Effector CD8-positive, alpha-beta T cell (primary cell): Measurements from ENCODE around the gene ASPSCR1.
A peak's percentile ranks its signal among the peaks of the same experiment; 100 is the strongest.

Experiments used
- DNase-seq: peaks from one replicate; lab custom pipeline; 2025; lab: John Stamatoyannopoulos, UW

ASPSCR1 gene

DNA sequence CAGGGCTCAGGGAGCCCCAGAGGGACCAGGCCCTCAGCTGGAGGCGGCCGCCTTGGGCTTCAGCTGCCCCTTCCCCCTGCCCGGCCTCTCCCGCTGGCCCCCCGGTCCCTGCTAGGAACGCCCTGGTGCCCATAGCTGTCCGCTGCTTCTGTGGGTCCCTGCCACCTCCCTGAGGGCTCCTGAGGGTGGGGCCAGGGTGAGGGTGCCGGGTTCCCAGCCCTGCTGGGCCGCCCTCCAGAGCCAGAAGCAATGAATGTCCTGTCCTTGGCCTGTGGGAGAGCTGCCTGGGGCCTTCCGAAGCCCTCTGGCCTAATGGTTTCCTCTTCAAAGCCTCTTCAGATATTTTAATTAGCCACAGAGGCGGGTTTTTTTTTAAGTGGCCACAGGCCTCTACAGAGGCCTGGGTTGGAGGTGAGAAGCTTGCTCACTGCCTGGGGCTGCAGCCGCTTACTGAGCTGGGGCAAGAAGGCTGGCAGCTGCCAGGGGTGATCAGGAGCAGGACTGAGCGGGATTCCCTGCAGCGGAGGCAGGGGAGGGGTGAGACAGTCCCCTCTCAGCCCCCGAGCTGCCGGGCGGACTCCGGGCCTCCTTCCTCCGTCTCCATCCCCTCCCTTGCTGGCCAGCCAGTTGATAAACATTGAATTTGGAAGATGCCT is 35.3 kb downstream of the ASPSCR1 start:
- no peak for DNase-seq

DNA sequence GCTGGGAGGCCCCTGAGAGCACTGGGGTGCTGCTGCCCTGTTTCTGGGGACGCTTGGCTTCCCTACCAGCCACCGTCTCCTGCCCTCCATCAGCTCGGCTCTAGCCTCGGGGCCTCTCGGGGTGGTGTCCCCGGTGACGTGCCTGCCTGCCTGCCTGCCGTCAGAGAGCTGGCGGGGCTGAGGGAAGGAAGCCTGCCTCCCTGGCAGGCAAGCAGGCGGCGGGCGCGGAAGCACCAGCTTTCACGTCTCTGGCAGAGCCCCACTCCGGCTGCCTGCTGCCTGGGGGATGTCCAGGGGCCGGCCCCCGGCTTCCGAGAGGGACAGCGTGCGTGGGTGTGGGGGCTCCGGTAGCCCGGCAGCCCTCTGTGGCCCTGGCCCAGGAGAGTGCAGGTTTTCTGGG is 35.9 kb downstream of the ASPSCR1 start:
- DNase-seq: no peak

DNA sequence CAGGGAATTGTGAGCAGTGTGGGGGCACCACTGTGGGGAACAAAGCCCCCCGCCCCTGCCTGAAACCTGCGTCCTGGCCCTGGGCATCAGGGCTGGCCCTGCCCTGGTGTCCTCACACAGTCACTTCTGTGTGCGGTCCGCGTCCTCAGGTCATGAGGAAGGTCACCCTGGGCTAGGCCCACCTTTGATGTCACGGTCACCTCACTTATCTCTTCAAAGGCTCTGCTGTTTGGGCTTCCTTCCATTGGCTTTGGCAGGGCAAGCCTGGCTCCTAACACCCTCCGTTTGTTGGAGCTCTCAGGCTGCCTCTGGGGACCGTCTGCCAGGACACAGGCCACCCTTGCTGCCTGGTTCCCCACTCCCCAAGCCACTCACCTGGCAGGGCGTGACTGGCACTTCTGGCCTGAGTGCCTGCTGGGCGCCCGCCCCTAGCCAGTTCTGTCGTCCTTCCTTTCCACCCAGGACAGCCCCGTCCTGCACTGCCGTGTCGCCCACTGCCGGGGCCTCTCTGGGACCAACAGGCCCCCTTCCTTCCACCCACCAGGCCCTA is 36.4 kb downstream of the ASPSCR1 start:
- no peak for DNase-seq

DNA sequence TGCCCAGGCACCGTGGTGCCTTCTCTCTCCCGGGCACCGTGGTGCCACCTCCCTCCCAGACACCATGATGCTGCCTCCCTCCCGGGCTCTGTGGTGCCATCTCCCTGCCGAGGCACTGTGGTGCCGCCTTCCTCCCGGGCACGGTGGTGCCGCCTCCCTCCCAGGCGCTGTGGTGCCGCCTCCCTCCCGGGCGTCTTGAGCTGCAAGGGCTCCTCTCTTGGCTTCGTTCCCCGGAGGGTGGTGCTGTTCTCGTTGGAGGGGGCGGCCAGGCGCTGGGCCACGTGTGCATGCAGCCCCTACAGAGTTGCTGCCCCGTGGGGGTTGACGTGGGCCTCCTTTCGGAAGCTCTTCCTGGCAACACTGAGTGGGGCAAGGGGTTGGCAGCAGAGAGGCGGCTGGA is 37.0 kb downstream of the ASPSCR1 start:
- no peak for DNase-seq

DNA sequence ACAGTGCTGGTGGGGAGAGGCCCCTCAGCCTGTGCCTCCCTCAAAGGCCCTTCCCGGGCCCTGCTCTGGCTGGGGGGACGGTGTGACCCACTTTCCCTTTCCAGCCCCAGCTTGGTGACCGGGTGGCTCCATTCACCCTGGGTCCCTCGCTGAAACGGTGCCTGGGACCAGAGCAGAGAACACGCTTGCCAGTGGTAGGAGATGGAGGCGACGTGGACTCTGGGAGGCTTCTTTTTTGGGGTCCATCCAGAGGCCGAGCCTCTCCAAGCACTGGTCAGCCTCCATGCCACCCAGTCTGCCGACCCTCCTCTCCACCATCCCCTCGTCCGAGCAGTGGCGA is 37.5 kb downstream of the ASPSCR1 start:
- DNase-seq: no peak

DNA sequence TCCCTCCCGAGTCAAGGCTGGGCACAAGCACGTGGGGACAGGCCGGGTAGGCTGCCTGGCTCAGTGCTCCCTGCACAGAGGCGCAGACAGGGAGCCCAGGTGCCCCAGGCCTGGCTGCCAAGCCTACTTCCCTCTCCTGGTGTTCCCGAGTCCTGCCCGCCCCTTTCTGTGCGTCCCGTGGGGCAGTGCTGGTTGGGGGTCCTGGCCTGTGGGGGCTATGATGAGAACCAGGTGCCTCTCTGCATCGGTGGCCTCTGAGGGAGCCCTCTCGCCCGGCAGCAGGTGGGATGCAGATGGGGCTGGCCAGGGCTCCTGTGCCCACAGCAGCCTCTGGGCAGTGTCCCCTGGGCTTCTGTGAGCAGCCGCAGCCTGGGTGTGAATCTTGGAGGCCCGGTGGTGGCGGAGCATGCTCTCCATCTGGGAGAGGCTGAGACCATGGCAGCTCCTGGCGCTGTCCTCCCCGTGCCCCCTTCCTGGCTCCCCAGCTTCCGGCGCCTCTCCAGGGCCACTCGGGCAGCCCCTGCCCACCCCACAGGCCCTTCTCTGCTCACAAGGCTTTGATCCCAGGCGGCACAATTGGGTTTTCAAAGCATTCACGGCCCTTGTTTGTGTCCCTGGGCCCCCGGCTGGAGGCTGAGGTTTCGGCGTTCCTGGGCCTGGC is 38.0 kb downstream of the ASPSCR1 start:
- no peak for DNase-seq

DNA sequence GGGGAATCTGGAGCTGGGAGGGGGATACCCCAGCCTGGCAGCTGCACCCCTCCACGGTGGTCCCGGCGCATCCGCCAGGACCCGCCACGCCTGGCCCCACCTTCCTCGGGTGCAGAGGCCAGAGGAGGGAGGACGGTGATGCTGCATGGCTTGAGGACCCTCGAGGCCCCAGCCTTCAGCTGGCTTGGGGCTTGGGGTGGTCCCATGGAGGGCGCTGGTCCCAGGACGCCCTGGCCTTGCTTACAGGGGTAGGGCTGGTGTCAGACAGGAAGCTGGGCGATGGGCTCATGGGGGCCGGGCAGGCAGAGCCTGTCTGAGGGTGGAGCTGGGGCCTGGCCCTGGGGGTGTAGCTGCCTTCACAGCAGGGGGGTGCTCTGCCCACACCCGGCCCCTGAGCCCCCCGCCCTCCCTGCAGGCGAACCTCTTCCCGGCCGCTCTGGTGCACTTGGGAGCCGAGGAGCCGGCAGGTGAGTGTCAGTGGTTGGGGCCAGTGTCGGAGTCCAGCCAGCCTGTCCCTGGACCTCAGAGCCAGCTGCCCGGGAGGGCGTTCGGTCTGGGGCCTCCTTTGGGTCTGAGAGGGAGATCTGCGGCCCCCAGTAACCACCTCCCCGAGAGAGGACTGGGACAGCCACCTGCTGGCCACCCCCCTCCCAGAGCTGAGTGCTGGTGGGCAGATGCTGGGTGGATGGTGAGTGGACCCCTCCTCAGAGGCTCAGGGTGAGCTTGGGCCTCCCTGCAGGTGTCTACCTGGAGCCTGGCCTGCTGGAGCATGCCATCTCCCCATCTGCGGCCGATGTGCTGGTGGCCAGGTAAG is 38.8 kb downstream of the ASPSCR1 start:
- no peak for DNase-seq

DNA sequence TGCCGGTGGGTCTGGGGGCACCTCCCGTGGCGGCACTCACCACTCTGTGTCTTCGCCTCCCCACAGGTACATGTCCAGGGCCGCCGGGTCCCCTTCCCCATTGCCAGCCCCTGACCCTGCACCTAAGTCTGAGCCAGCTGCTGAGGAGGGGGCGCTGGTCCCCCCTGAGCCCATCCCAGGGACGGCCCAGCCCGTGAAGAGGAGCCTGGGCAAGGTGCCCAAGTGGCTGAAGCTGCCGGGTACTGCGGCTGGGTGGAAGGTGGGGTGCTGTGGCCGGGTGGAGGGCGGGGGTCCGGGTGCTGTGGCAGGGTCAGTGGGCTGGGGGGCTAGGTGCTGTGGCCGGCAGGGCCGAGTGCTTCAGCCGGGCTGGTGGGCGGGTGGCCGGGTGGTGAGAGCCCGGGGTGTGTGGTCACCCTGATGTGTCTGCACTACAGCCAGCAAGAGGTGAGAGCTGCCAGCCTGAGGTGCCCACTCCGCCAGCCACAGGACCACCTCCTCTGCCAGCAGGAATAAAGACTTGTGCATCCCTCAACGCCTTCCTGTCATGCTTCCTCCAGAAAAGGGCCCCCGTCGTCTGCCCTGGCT is 39.5 kb downstream of the ASPSCR1 start:
- DNase-seq: no peak

DNA sequence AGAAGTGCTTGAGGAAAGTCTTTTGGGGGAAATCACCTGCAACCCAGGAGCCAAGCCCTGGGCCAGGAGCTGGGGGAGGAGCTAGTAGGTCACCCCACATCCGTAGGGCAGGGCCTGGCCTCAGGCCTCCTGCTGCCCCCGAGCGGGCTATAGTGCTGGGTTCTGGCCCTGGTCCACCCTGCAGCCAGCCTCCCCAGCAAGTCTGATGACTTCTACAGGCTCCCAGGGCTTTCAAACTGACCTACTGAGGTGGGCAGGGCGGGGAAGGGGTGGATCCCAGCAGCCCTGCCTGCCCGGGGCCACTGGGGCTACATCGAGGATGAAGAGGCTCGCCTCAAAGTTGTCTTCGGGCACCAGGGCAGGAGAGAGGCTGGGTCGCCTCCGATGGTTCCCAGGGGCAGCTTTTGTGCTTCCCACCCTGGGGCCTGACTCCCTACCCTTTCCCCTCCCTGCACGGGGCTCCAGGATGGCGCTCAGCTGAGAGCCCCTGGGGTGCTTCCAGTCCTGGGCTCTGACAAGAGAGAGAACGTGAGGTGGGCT is 40.3 kb downstream of the ASPSCR1 start:
- DNase-seq: no peak

DNA sequence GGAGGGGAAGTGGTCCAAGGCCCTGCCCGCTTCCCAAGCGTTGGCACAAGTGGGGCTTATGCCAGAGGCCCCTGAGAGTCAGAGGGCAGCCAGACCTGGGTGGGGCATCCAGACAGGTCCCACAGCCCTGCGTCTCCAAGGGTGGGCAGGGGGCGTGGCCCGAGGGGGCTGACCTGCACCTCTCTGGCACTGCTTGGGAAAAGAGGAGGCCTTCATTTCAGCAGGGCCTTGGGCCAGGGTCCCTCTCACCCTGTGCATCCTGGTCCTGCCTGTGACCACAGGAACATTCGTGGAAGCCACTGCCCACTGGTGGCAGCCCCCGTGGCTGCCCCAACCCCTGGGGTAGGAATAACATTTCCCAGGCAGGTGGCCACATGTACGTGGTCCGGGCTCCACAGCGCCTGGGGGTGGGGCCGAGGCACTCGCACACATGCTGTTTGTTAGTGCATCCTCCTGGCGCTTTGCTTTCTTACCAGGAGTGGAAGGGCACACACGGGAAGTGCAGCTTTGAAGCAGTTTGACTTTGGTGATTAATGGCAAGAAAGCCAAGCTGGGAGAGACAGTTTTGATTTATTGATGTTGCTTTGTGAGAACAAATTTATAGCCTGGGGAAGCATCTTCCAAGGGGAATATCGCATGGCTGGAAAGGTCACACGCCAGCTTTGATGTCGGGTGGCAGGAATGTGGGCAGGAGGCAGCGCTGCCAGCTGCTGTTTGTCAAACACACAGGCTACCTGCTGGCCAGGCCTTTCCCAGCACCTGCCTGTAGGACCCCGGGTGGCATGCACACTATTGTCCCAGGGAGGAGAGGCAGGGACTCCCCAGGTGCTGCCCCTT is 40.9 kb downstream of the ASPSCR1 start:
- DNase-seq: no peak

DNA sequence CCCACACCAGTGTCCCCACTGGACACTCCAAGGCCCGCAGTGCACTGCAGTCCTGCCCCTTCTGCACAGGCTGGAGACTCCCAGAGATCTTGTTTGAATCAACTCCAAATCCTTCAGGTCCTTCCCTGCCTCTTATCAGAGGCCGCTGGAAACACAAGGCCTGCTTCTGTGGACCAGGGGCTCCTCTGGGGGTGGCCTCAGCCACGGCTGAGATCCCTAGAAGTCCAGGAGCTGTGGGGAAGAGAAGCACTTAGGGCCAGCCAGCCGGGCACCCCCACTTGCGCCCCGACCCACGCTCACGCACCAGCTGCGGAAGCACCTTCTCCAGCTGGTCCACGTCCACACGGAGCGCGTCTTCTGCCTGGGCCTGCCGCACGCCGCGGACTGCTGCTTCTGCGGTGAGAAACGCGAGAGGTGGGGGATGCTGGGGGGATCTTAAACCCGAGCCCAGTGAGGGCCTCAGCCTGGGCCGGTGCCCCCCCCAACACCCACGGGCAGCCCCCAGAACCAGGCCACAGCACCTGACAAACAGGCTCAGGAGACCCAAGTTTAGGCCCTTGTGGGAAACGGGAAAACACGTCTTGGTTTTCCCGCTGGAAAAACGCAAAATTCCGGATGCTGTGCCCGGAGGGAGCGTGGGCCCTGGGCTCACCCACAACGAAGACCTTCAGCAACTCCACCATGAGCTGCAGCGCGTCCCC is 41.7 kb downstream of the ASPSCR1 start:
- DNase-seq: no peak

DNA sequence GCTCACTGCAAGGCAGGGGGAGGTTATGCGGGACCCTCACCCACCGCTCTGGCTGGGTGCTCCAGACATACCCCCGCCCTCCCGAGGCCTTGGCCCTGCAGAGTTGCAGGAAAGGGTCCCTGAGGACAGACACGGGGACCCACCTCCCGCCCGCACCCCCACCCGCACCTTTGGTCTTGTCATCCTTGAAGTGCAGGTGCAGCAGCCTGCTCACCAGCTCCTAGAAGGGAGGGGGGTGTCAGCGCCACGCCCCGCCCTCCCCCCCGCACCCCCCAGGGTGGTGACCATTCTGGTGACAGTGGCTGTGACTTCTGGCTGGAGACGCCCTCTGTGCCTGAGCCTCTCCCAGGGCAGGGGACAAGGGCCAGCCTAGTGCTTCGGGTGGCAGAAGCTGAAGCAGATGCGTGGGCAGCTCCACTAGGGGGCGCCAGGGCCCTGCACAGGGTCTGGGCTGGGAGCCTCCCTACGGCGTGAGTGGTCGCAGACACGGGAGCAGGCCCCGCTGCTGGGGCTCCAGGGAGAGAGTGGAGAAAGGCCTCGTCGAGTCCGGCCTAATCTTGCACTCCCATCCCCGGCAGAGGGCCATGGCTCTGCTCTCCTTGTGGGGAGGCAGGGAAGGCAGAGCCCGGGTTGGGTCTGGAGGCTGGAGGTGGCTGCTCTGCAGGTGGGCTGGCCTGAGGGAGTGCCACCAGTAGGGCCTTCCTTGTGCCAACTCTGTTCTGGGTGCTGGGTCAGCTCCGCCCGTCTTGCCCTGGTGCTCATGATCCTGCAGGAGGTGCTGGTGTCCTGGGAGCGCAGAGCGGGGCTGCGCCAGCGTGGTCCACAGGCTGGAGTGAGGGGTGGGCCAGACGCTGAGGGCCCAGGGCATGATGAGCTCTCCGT is 42.5 kb downstream of the ASPSCR1 start:
- DNase-seq: peak; percentile 49

DNA sequence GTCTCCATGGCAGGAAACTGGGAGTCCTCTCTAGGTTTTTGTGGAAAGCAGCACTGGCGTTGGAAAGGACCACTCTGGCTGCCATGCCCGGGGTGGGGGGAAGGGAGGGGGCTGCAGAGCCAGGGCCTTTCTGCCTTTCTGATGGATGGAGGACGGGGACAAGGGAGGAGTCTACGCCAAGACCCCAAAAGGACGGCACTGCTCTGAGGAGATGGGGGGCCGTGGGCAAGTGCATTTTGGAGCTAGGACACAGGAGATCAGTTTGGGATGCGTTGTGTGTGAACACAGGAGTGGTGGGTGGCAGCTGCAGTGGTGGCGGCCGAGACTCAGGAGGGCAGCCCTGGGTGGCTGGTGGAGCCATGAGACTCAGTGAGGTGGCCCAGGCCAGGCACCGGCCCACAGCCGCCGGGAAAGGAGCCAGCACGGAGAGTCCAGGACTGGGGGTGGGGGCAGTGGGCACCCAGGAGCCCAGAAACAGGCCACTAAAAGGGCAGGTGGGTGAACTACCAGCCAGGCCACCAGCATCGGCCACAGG is 43.2 kb downstream of the ASPSCR1 start:
- no peak for DNase-seq

DNA sequence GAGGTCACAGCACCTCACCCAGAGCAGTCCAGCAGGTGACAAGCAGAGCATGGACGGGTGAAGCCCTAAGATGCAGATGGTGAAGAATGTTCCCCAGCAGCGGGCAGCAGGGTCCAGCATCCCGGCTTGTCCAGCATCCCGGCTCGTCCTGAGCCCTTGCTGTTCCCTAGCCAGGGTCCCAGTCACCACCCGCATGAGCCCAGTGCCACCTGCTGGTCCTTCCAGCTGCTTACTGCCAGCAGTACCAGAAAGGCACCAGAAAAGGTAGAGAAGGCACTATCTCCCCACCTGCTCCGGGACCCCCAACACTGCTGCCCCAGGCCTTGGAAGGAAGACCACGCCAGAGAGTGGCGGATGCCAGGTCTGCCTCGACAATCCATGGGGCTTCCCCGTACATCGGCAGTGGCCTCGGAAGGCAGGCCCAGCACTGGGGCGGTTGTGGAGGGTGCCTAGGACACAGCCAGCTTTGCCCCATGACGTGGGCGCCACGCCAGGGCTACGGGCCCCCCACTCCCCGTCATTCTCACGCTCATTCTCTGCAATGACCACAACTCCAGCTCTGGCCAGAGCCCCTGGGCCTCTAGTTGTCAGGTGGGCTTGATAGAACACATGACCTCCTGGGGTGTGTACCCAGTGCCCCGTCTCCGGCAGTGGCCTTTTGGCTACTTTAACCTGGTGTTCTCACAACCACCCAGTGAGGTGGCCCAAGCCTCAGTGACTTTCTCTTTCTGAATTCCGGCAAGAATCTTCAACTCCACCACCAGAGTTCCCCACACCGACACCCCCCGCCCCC is 43.9 kb downstream of the ASPSCR1 start:
- DNase-seq: peak; percentile 26

DNA sequence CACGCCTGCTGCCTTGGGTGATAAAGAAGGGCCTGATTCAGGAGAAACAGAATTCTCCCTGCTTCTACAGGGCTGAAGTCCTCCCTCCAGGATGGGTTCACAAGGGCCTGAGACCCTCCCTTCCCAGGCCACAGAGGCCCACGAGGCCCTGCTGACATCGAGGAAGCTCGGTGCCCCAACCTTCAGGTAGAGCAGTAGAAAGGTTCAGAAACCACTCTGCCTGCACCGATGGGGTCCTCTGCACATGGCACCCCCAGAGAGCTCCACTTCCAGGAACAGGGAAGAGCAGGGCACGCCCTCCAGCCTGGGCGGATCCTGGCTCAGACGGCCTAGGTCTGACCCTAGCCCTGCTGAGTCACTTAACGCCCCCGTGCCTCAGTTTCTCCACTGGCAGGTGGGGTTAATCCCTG is 44.5 kb downstream of the ASPSCR1 start:
- no peak for DNase-seq

DNA sequence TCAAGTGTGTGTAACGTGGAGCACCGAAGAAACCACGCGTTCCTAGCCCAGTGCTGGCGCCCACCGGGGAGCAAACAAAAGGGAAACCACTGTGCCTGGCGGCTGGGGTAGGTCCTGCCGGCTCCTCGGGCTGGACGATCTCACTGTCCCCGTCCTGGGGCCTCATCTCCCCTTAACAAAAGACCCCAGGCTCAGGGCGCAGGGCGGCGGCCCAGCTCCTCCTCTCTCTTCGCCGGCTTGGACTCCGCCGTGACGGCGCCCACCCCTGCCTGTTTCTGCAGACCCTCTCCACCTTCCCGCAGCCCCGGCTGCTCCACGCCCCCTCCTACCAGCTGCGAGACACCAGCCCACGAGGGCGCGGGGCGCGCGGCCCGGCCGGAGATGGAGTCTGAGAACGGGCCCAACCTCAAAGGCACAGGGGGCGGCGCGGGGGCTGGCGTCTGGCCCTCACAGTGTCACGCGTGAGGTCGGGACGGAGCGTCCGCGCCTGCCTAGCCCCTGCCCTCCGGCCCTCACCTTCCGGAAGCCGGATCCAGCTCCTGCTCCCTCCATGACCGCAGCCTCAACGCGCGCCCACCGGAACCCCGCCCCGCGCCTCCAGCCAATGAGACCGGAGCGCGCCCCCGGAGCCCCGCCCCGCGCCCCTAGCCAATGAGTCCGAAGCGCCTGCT is 45.0 kb downstream of the ASPSCR1 start, which contains the start of gene CENPX:
CENPX (minus strand) TSS at position 569 of the 671 bp plus-strand sequence; CDS start at position 552, 17 bp downstream.
- DNase-seq: no peak

DNA sequence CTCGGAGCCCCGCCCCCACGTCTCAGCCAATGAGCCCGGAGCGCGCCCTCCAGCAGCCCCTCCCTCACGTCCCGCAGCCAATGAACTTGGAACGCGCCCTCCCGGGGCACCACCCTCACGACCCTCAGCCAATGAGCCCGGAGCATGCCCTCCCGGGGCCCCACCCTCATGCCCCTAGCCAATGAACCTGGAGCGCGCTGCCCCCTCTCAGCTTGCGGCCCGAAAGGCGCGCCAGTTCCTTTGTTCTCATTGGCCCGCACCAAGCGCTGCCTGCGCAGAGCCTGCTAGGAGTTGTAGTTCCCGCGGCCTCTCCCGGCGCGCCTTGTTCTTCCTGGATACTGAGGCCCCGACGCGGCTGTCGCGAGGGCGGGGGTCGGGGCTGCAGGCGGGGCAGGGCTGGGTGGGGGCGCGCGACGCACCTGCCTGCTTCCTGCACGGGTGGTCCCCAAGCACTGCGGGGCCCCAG is 45.6 kb downstream of the ASPSCR1 start, which contains the start of gene LRRC45:
LRRC45 (plus strand) TSS at position 325 of the 466 bp plus-strand sequence. CDS start 339 bp downstream, outside the sequence.
- peak; percentile 99 for DNase-seq
